Measurements from ENCODE around the gene ITGA11.

ITGA11 gene

DNA sequence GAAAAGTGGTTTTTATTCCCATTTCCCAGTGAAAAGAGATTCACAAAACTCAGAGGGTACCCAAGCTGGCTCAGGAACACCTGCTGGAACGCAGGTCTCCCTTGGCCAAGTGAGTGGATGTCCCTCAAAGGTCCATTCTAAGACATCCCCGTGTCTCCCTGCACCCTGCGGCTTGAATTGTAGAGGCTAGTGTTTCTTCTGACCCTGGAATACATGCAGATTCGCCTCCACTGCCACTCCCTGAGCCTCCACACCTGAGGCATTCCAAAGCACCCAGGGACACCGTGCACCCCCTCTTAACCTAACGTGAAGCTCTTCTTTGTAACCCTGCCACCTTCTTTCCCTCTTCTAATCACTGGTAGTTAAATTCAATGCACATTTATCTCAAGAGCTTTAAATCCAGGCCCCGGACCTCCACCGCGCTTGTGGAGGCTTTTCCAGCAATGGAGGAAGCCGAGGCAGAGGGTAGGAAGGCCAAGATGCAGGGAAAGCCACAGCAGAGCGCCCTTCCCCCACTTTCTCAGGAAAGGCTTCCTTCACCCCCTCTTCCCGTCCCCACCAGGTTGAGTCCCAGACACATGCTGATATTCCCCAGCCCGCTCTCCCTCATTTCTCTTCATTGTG lies 590 bp upstream of the ITGA11 start:
- H3K9me3 Mint-ChIP-seq = no peaks in the 10 kb centered on the region
- H3K4me3 Mint-ChIP-seq = peak overlapping the region; percentile 74
- TF ChIP-seq, protein P1, sequence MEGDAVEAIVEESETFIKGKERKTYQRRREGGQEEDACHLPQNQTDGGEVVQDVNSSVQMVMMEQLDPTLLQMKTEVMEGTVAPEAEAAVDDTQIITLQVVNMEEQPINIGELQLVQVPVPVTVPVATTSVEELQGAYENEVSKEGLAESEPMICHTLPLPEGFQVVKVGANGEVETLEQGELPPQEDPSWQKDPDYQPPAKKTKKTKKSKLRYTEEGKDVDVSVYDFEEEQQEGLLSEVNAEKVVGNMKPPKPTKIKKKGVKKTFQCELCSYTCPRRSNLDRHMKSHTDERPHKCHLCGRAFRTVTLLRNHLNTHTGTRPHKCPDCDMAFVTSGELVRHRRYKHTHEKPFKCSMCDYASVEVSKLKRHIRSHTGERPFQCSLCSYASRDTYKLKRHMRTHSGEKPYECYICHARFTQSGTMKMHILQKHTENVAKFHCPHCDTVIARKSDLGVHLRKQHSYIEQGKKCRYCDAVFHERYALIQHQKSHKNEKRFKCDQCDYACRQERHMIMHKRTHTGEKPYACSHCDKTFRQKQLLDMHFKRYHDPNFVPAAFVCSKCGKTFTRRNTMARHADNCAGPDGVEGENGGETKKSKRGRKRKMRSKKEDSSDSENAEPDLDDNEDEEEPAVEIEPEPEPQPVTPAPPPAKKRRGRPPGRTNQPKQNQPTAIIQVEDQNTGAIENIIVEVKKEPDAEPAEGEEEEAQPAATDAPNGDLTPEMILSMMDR (IDR thresholded peaks at IDR 0.05) = no peak
- H3K4me1 Mint-ChIP-seq = peaks cover 11% of the 10 kb centered on the region
- H3K36me3 Mint-ChIP-seq (ENCODE audit: low read depth) = no peaks in the 10 kb centered on the region
- H3K27ac Mint-ChIP-seq = no peak overlapping the region
- no peak for DNase-seq
- peaks cover 84% of the 10 kb centered on the region for H3K27me3 Mint-ChIP-seq (ENCODE audit: low read depth, poor library complexity)

DNA sequence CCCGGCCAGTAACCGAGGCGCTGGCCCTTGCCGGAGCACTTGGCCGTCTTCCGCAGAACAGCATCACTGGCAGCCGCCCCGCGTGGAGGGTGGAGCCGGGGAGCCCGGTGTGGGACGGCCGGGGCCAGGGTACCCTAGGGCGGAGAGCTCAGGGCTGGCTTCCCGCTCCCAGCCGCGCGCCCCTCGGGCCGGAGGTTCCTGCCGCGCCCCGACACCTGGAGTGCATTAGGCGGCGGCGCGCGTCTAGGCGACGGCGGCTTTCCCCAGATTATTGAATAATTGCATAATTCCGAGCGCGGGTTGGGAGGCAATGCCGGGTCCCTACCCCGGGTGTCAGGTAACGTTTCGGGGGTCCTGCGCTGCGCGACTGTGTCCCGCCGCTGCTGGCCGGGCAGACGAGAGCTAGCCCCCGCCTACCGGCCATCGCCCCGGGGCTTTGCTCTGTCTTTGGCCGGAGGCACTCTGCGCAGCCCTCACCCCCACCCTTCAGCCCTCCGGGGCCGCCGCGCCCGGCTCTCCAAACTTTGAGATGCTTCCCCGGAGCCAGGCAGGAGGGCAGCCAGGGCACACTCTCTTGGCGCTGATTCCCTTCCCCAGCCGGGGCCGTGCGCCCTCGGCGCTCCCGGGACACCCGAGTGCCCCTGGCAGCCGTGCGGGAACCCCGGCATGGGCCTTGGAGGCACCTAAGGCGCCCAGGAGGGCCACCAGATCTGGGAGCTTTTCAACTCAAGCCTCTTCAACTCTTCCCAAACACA lies 749 bp downstream of the ITGA11 start:
- peaks cover 90% of the 10 kb centered on the region for H3K27me3 Mint-ChIP-seq (ENCODE audit: low read depth, poor library complexity)
- peak overlapping the region; percentile 77 for H3K4me3 Mint-ChIP-seq
- H3K9me3 Mint-ChIP-seq = no peaks in the 10 kb centered on the region
- DNase-seq = peak; percentile 52
- H3K36me3 Mint-ChIP-seq (ENCODE audit: low read depth) = no peaks in the 10 kb centered on the region
- H3K4me1 Mint-ChIP-seq = peaks cover 11% of the 10 kb centered on the region
- no peak overlapping the region for H3K27ac Mint-ChIP-seq
- TF ChIP-seq, protein P1 (IDR thresholded peaks at IDR 0.05) = no peak

DNA sequence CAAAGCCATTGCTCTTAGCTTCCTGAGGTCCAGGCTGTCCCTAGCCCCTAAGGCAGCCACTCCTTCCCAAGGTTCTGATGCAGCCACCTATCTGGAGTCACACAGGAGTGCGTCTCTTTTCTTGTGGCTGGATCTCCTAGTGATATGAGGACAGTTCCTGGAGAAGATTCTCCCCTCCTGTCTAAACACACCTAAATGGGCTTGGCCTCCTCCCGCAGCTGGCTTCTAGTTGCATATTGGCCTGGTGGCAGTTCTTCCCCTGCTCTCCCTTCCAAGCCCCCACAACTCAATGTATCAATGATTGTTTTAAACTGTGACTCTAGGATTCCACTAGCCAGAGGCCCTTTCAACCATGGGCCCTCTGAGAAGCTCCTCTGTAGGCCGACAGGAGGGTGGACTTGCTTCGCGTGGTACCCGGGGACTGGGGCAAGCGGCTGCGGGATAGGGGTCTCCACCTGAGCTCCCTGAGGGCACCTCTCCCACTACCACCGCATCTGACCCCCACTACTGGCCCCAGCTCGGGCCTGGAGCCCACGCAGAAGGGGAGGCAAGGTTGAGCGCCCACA lies 1.4 kb downstream of the ITGA11 start:
- Mint-ChIP-seq H3K4me3 (peak overlapping the region; percentile 19), H3K27me3 (ENCODE audit: low read depth, poor library complexity) (peaks cover 87% of the 10 kb centered on the region), H3K4me1 (peaks cover 11% of the 10 kb centered on the region), H3K9me3 (no peaks in the 10 kb centered on the region), H3K36me3 (ENCODE audit: low read depth) (no peaks in the 10 kb centered on the region), H3K27ac (no peak overlapping the region)
- TF ChIP-seq, protein P1 (IDR thresholded peaks at IDR 0.05) = no peak
- DNase-seq = no peak

DNA sequence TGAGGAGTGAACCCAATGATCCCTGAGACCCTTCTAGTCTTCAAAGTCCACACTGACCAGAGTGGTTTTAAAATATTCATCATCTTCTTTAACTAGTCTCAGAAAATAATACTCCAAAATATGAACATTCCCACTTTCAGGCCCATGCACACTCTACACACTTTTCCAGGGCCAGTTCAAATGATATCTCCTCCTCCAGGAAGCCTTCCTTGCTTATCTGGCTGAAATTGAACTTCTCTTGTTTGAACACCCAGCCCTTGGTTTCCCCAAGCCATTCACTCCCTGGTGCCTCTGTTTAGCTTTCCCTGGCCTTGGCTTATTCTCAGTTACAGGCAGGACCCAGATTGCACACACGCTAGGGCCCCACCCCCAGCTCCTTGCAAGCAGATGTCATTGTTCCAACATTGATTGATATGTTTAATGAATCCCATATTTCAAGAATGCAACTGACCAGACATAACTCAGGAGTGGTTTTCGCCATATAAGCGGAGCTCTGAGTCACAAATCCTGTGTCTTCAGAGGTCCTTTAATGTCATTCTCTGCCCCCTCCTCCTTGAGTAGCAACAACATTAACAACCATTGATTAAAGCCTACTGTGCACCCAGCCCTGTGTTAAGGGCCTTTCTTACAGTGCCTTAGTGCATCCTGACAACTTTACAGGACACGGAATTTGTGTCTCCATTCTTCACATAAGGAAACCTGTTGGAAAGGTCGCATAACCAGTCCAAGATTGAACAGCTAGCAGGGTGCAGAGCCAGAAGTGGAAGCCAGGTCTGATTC lies 2.1 kb downstream of the ITGA11 start:
- TF ChIP-seq, protein P1 (IDR thresholded peaks at IDR 0.05) = no peak
- Mint-ChIP-seq H3K27me3 (ENCODE audit: low read depth, poor library complexity) (peaks cover 88% of the 10 kb centered on the region), H3K4me1 (peaks cover 11% of the 10 kb centered on the region), H3K9me3 (no peaks in the 10 kb centered on the region), H3K4me3 (no peak overlapping the region), H3K36me3 (ENCODE audit: low read depth) (no peaks in the 10 kb centered on the region), H3K27ac (no peak overlapping the region)
- DNase-seq = no peak

DNA sequence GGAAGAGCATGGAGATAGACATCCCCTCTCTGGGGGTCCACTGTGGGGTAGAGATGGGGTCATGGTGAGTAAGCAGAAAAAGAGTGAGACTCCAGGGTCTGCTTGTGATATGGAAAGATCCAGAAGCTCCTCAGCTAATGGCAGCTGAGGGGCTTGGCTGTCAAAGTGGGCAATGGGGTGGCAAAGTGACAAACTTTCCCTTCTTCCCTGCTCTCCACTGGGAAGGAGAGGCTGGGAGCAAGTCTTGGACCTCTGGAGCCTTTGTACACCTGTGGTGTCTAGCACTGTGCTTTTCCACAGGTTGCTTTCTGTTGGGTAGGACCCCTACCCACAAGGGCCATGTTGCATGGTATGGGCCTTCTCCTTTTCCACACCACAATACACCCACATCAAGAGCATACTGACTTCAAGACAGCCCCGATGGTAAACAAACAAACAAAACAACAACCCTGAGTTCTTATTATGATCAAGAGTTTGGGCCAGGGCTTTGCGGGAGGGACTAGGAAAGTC lies 3.5 kb downstream of the ITGA11 start:
- Mint-ChIP-seq H3K27ac (no peak overlapping the region), H3K36me3 (ENCODE audit: low read depth) (no peaks in the 10 kb centered on the region), H3K4me1 (peaks cover 17% of the 10 kb centered on the region), H3K9me3 (no peaks in the 10 kb centered on the region), H3K4me3 (no peak overlapping the region), H3K27me3 (ENCODE audit: low read depth, poor library complexity) (peaks cover 85% of the 10 kb centered on the region)
- TF ChIP-seq, protein P1 (IDR thresholded peaks at IDR 0.05) = no peak
- DNase-seq = no peak

Data from nephron progenitor cell (in vitro differentiated cells).